GM12891 (cell line): ENCODE measurements around the gene CAMK1D.

ENCODE experiments used
- POLR2A ChIP-seq: IDR thresholded peaks from 2 replicates; pipeline ENCODE4 v1.6.1; 2011; ENCODE audit warnings: low read depth, low read length, control low read depth
- POLR2AphosphoS5 ChIP-seq: IDR thresholded peaks from 2 replicates; pipeline ENCODE4 v1.6.1; 2011; ENCODE audit warnings: low read depth, low read length, control low read depth
- SPI1 ChIP-seq: IDR thresholded peaks from 2 replicates; pipeline ENCODE4 v1.6.1; 2011; ENCODE audit warnings: low read depth, low read length, control low read depth
- TAF1 ChIP-seq: IDR thresholded peaks from 2 replicates; pipeline ENCODE4 v1.6.1; 2011; ENCODE audit warnings: low read depth, low read length, control low read depth

GRCh38 chr10:12729885-12730284 lies 380.5 kb downstream of the CAMK1D start:
- no peak for TF ChIP-seq POLR2A
- TF ChIP-seq POLR2AphosphoS5 = no peak
- TF ChIP-seq TAF1 = no peak
- no peak for TF ChIP-seq SPI1
